HepG2 (cell line): ENCODE data around the gene CD248. TPM values are rescaled to one million over a fixed set of nuclear protein-coding genes. Genes with fewer than 3 reads are reported as not detected.

ENCODE experiments used
- ATAC-seq: fragments of 200-7000 bp; cut with Tn5 transposase; 3 replicates; pipeline ENCODE4 v1.9.1; 2020; ENCODE audit warnings: mild to moderate bottlenecking, moderate library complexity
- BruUV-seq: library from RNA; stranded (reverse); fragments of 400-500 nt; replicated peaks from 2 replicates; lab custom pipeline; 2021; lab: Mats Ljungman, UMichigan
- CTCF ChIA-PET: fragments of 300-600 bp; formaldehyde crosslinking; extraction: SDS; loops from one replicate; lab custom pipeline; 2021; ENCODE audit warnings: low total read pairs, inconsistent platforms, low intra/inter-chr PET ratio; lab: Yijun Ruan, JAX
- POLR2A ChIA-PET: fragments of 350-600 bp; sonication (Branson Sonifier 250); formaldehyde crosslinking; loops from one replicate; lab custom pipeline; 2020; ENCODE audit warnings: antibody characterized with exemption, inconsistent platforms; lab: Yijun Ruan, JAX
- DNase-seq: peaks from one replicate; pipeline ENCODE4 v3.0.0-alpha.2; 2015; ENCODE audit warnings: low spot score
- FAIRE-seq: peaks from 3 replicates; lab custom pipeline; 2011; peaks lifted over from hg19 to GRCh38; lab: Jason Lieb, UNC
- H2AFZ ChIP-seq: one replicate; pipeline ENCODE4 v1.6.1; 2011; ENCODE audit warnings: low read length, inconsistent platforms
- H3K27ac ChIP-seq: fragments of 300-600 bp; 3 replicates; pipeline ENCODE4 v1.8.0; 2011; ENCODE audit warnings: mixed run types, mild to moderate bottlenecking, mixed read lengths, low read length, inconsistent platforms; ENCODE audit not compliant: insufficient read depth; ENCODE audit errors: extremely low read length
- H3K27me3 ChIP-seq, 2 experiments: fragments of 200-600 bp in 1 of 2; 2 replicates in 1 of 2; 3 replicates in 1 of 2; pipeline versions ENCODE4 v1.6.0 to v1.8.0; 2011; ENCODE audit warnings: low read length in 2 of 2, mild to moderate bottlenecking in 2 of 2, moderate library complexity in 2 of 2, inconsistent platforms in 1 of 2; ENCODE audit not compliant: insufficient read depth in 2 of 2, control insufficient read depth in 1 of 2
- H3K36me3 ChIP-seq, 2 experiments: fragments of 200-600 bp in 1 of 2; replicated peaks in 1 of 2; 2 replicates in 1 of 2; 3 replicates in 1 of 2; pipeline versions ENCODE4 v1.5.1 to v1.8.0; 2011; ENCODE audit warnings: low read length in 2 of 2, inconsistent platforms in 1 of 2; ENCODE audit not compliant: insufficient read depth in 2 of 2, control insufficient read depth in 1 of 2
- H3K4me1 ChIP-seq: 2 replicates; pipeline ENCODE4 v1.5.1; 2012; ENCODE audit warnings: low read length, inconsistent platforms; ENCODE audit not compliant: insufficient read depth
- H3K4me2 ChIP-seq: 2 replicates; pipeline ENCODE4 v1.6.0; 2011; ENCODE audit warnings: low read depth, low read length, inconsistent platforms
- H3K4me3 ChIP-seq, 3 experiments: fragments of 200-600 bp in 1 of 3; sonication (generic), shearing (Covaris generic) in 1 of 3; replicated peaks in 1 of 3; 2 replicates each; pipeline ENCODE4 v1.5.1; 2011 to 2016; ENCODE audit warnings: low read length in 3 of 3, inconsistent platforms in 2 of 3, low read depth in 2 of 3, mild to moderate bottlenecking in 2 of 3, control low read depth in 1 of 3, mixed read lengths in 1 of 3; ENCODE audit not compliant: insufficient read depth in 1 of 3
- H3K79me2 ChIP-seq: one replicate; pipeline ENCODE4 v1.6.1; 2011; ENCODE audit warnings: low read length, inconsistent platforms; ENCODE audit not compliant: insufficient read depth
- H3K9ac ChIP-seq: 2 replicates; pipeline ENCODE4 v1.6.0; 2011; ENCODE audit warnings: mild to moderate bottlenecking, low read depth, low read length, inconsistent platforms; ENCODE audit not compliant: insufficient read depth
- H3K9me3 ChIP-seq: 2 replicates; pipeline ENCODE4 v1.5.1; 2012; ENCODE audit warnings: mild to moderate bottlenecking, low read length
- H4K20me1 ChIP-seq: 2 replicates; pipeline ENCODE4 v1.6.0; 2011; ENCODE audit warnings: inconsistent platforms, mild to moderate bottlenecking, low read length, moderate library complexity; ENCODE audit not compliant: insufficient read depth
- ZNF207 ChIP-seq: fragments of 450-650 bp; IDR thresholded peaks from 2 replicates; pipeline ENCODE4 v1.6.1; 2016; ENCODE audit warnings: antibody characterized with exemption, borderline replicate concordance
- ZSCAN22 ChIP-seq: sonication (generic); formaldehyde crosslinking; IDR thresholded peaks from 2 replicates; pipeline ENCODE4 v1.4.0; 2020; ENCODE audit warnings: mild to moderate bottlenecking, missing genetic modification reagents
- WGBS: methylation state at CpG from one replicate; pipeline ENCODE4 v1.1.6; 2017; ENCODE audit warnings: low lambda C conversion rate; 5-methylcytosine and 5-hydroxymethylcytosine counted together
- in situ Hi-C: cut with HindIII; loops from 2 replicates; pipeline ENCODE4 v1.10.0; 2017; ENCODE audit warnings: low pct_unique_long_range_greater_than_20kb; ENCODE audit not compliant: extremely low pct_ligation_motif_present
- intact Hi-C: fragments of 100-400 bp; cut with micrococcal nuclease; formaldehyde crosslinking; loops from one replicate; pipeline ENCODE4 v1.10.0; 2022; ENCODE audit not compliant: unreplicated experiment
- polyA plus RNA-seq, 8 experiments: library from polyadenylated mRNA; depleted of rRNA in 3 of 8; stranded (reverse) in 7 of 8; unstranded in 1 of 8; fragments of >200 nt; fragmentation: Illumina TruSeq in 4 of 8; extraction: Trizol in 4 of 8; gene quantifications; 2 replicates each; pipeline versions ENCODE4 v1.2.1 to v1.2.3, GENCODE V29; 2011 to 2016; ENCODE audit warnings: low read depth in 4 of 8, missing spikeins in 1 of 8, mixed read lengths in 1 of 8; ENCODE audit not compliant: insufficient read depth in 1 of 8
- total RNA-seq, 5 experiments: library from RNA; depleted of rRNA; stranded (reverse); fragments of >200 nt; fragmentation: Illumina TruSeq; extraction: Trizol; gene quantifications; 2 replicates each; pipeline ENCODE4 v1.2.3, GENCODE V29; 2016; ENCODE audit warnings: low read depth in 1 of 5
- TF ChIP-seq, protein P1 (sequence below): sonication (generic); formaldehyde crosslinking; IDR thresholded peaks from 2 replicates; pipeline ENCODE4 v1.5.0; 2020; ENCODE audit warnings: missing genetic modification reagents
- TF ChIP-seq, protein P2 (sequence below): fragments of 450-650 bp; IDR thresholded peaks from 2 replicates; pipeline ENCODE4 v1.6.1; 2016
- TF ChIP-seq, protein P3 (sequence below): sonication (generic); formaldehyde crosslinking; IDR thresholded peaks from 2 replicates; pipeline ENCODE4 v1.5.1; 2020; ENCODE audit warnings: mild to moderate bottlenecking, missing genetic modification reagents, moderate library complexity

CD248 gene
- total and polyA plus RNA-seq, 2 of the 13 experiments (the other 11 are each of a cell fraction or from before 2014, with no cell fraction given) = 0.25 to 0.35 TPM

DNA sequence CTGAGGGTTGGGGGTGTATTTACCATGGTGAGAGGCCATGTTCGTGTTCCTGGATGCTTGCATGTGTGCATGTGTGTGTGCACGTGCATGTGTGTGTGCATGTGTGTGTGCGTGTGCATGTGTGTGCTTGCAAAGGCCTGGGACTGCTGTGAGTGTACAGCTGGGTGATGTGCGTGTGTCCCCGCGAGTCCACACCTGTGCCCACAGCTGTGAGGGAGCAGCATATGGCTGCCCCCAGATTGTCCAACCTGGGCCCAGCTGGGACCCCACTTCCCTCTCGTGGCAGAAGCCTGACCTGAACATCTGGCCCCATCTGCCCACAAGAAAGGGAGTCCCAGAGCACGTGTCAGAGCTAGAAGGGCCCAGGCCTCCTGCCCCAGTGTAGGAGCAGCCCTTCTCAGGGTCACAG is 8.4 kb upstream of the CD248 start:
- ChIA-PET CTCF (interaction anchor here (1.8 kb wide), 1 partner anchor 13 kb away, joined by 4 read pairs; no protein-coding TSS in a partner anchor), POLR2A (interaction anchor here (1.1 to 1.8 kb wide), 2 partner anchors 10 to 13 kb away, joined by 3 to 5 read pairs; no protein-coding TSS in a partner anchor)
- no peak overlapping the region; the same call in 1 of the 2 replicates for H3K4me2 ChIP-seq
- no peaks in the 10 kb centered on the region for H3K36me3 ChIP-seq
- TF ChIP-seq ZSCAN22 (CRISPR knock-in tag) = no peak
- TF ChIP-seq, protein P1, sequence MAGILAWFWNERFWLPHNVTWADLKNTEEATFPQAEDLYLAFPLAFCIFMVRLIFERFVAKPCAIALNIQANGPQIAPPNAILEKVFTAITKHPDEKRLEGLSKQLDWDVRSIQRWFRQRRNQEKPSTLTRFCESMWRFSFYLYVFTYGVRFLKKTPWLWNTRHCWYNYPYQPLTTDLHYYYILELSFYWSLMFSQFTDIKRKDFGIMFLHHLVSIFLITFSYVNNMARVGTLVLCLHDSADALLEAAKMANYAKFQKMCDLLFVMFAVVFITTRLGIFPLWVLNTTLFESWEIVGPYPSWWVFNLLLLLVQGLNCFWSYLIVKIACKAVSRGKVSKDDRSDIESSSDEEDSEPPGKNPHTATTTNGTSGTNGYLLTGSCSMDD (CRISPR knock-in tag) = no peak
- TF ChIP-seq, protein P2, sequence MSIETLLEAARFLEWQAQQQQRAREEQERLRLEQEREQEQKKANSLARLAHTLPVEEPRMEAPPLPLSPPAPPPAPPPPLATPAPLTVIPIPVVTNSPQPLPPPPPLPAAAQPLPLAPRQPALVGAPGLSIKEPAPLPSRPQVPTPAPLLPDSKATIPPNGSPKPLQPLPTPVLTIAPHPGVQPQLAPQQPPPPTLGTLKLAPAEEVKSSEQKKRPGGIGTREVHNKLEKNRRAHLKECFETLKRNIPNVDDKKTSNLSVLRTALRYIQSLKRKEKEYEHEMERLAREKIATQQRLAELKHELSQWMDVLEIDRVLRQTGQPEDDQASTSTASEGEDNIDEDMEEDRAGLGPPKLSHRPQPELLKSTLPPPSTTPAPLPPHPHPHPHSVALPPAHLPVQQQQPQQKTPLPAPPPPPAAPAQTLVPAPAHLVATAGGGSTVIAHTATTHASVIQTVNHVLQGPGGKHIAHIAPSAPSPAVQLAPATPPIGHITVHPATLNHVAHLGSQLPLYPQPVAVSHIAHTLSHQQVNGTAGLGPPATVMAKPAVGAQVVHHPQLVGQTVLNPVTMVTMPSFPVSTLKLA = peak; percentile 87
- TF ChIP-seq, protein P3, sequence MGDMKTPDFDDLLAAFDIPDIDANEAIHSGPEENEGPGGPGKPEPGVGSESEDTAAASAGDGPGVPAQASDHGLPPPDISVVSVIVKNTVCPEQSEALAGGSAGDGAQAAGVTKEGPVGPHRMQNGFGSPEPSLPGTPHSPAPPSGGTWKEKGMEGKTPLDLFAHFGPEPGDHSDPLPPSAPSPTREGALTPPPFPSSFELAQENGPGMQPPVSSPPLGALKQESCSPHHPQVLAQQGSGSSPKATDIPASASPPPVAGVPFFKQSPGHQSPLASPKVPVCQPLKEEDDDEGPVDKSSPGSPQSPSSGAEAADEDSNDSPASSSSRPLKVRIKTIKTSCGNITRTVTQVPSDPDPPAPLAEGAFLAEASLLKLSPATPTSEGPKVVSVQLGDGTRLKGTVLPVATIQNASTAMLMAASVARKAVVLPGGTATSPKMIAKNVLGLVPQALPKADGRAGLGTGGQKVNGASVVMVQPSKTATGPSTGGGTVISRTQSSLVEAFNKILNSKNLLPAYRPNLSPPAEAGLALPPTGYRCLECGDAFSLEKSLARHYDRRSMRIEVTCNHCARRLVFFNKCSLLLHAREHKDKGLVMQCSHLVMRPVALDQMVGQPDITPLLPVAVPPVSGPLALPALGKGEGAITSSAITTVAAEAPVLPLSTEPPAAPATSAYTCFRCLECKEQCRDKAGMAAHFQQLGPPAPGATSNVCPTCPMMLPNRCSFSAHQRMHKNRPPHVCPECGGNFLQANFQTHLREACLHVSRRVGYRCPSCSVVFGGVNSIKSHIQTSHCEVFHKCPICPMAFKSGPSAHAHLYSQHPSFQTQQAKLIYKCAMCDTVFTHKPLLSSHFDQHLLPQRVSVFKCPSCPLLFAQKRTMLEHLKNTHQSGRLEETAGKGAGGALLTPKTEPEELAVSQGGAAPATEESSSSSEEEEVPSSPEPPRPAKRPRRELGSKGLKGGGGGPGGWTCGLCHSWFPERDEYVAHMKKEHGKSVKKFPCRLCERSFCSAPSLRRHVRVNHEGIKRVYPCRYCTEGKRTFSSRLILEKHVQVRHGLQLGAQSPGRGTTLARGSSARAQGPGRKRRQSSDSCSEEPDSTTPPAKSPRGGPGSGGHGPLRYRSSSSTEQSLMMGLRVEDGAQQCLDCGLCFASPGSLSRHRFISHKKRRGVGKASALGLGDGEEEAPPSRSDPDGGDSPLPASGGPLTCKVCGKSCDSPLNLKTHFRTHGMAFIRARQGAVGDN (CRISPR knock-in tag) = 0 out of 2 replicates have a peak, but pooled peaks have one; percentile 5
- no peak for TF ChIP-seq ZNF207
- no peak for FAIRE-seq
- peaks cover 69% of the 10 kb centered on the region for H3K4me1 ChIP-seq
- no peak overlapping the region for H3K4me3 ChIP-seq
- no peak overlapping the region for H2AFZ ChIP-seq
- ATAC-seq = no peak
- no peak for DNase-seq
- H3K27me3 ChIP-seq = peaks cover 0 to 24% of the 10 kb centered on the region in 2 experiments; a peak in 3 of 5 replicates
- no TSS peak for BruUV-seq
- H3K9ac ChIP-seq = no peak overlapping the region
- 61% methylated on average over 5 of the region's 8 CpGs for WGBS
- intact Hi-C loops = loop anchor here (5.0 kb wide), 1 partner anchor 543 kb away; the partner anchor contains the start of gene AP5B1
- H3K9me3 ChIP-seq = no peaks in the 10 kb centered on the region
- H4K20me1 ChIP-seq = no peaks in the 10 kb centered on the region
- in situ Hi-C loops = loop anchor here (5.0 kb wide), 1 partner anchor 33 kb away; the partner anchor contains the start of gene TMEM151A
- H3K27ac ChIP-seq = no peak overlapping the region
- H3K79me2 ChIP-seq = no peaks in the 10 kb centered on the region
